Activated T-cell treated with anti-CD3 and anti-CD28 coated beads for 48 hours (primary cell): ENCODE data around the gene KLHL36.
A peak's percentile ranks its signal among the peaks of the same experiment; 100 is the strongest.

ENCODE experiments used
- DNase-seq: peaks from one replicate; pipeline ENCODE4 v3.0.0-alpha.2; 2020; ENCODE audit warnings: low read depth

The KLHL36 gene

GRCh38 chr16:84699147-84699711 lies 50.9 kb downstream of the KLHL36 start:
- DNase-seq, result no peak

GRCh38 chr16:84699712-84700445 lies 51.6 kb downstream of the KLHL36 start, which contains the start of gene USP10:
USP10 (plus strand) TSS chr16:84700000; CDS start chr16:84700091, 91 bp downstream.
- DNase-seq, result peak; percentile 87

DNA sequence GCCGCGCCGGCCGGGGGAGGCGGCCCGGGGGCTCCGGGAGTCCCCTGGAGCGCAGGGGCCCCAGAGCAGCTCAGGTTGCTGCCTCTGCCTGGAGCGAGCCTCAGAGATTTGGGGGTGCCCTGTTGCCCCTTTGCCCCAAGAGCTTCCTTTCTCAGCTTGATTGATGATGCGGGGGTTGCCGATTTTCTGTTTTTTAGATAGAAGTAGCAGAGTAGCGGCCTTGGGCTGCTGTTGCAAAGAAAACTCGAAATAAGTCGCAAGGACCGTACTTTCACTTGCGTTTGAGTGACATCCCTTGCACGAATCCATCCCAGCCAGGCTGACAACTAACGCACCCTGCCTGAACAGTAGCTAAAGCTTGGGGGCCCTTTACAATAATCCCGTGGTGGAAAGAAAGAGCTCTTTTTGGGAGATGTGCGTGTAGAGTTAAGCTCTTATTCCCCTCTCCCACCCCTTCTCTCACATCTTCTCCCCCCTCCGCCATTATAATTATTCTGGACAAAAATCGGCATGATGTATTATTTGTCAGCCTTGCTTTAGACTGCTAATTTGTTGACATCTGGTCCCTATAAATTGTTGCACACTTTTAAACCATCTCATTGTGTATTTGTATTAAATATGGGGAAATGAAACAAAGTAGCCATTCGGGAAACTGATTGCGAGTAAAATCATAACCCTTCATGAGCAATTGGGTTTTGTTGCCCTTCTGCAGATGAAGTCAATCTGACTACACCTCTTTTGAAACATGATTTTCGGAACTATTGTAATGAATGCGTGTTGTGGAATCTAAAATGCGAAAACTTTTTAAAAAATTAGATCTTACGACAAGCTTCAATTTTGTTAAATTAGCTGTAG lies 52.4 kb downstream of the KLHL36 start:
- DNase-seq, result peak; percentile 13

DNA sequence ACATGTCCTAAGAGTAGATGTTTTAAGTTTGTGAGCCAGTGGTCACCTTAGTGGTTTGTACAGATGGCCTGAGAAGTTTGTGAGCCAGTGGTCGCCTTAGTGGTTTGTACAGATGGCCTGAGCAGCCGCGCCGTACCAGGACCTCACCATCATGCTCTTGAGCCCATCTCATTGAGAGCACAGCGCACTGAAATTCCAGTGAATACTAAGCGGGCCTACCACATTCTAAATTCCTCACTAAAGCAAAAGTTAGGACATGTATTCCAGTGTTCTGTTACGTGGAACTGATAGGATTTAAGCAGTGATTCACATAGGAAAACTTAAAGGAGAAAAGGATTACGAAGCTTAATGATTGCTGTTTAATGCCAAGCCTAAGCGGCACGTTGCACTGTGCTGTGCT lies 55.4 kb downstream of the KLHL36 start:
- DNase-seq, result no peak

GRCh38 chr16:84704253-84704652 lies 55.9 kb downstream of the KLHL36 start:
- DNase-seq, result no peak

DNA sequence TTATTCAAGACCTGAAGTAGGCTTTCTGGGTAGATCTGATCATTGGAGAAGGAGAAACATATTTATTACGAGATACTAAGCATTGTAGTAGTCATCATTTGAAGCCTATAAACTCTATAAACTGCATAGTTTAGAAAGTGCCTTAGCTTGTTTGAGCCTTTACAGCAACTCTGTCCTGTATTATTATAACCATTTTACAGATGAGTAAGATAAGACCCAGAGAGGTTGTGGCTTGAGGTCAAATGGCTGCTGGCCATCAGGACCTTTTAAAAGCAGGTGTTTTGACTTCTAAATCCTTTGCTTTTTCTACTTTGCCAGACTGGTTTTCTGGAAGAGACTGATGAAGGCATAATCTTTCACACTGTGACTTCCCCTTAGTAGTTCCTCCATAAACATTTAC lies 58.5 kb downstream of the KLHL36 start:
- no peak for DNase-seq

DNA sequence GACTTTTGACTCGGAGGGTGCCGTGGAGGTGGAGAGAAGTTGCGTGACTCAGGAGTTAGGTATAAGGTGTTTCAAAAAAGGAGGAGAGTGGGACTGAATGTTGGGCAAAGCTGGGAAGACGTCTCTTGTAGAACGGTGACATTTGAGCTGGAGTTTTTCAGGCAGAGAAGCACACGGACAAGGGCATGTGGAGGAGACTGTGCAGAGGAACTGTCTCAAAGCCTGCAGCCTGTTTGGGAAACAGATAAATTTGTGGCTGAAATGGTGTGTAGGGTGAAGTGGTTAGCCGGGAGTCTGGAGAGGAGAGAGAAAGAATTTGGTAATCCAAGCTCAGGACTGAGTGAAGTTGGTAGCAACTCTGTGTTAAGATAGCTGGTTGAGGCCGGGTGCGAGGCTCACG lies 61.3 kb downstream of the KLHL36 start:
- no peak for DNase-seq

- DNase-seq, result no peak
These were observed 62.4 kb downstream of the KLHL36 start for GRCh38 chr16:84710686-84711085.
